ENCODE measurements around the gene SPTBN1.

SPTBN1 gene

GRCh38 chr2:54446625-54447024 lies 9.5 kb upstream of the SPTBN1 start:
- TF ChIP-seq CTCF (IDR thresholded peaks at IDR 0.05) = no peak

GRCh38 chr2:54454548-54455130 lies 1.5 kb upstream of the SPTBN1 start:
- no peak for TF ChIP-seq CTCF (IDR thresholded peaks at IDR 0.05)

DNA sequence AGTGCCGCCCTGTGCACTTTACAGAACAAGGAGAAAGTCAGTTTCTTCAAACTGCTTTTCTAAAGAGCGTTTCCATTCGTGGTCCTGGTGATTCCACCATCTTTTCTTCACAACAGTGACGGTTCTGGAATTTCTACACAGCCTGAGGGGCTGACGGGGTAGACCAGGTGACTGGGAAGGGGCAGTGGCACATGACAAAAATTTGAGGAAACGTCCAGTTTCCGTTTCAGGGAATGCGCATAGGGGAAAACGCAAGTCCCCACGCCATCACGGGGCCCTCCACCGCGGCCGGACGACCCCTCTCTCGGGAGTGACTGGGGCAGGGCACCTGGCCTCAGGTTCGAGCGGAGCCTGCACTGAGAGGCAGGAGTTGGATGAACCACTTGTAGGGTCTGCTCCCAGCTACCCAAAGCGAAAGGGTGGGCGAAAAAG lies 980 bp upstream of the SPTBN1 start:
- no peak for TF ChIP-seq CTCF (IDR thresholded peaks at IDR 0.05)

- TF ChIP-seq CTCF (IDR thresholded peaks at IDR 0.05) = no peak
These were observed 160 bp downstream of the SPTBN1 start for GRCh38 chr2:54456362-54456611.

DNA sequence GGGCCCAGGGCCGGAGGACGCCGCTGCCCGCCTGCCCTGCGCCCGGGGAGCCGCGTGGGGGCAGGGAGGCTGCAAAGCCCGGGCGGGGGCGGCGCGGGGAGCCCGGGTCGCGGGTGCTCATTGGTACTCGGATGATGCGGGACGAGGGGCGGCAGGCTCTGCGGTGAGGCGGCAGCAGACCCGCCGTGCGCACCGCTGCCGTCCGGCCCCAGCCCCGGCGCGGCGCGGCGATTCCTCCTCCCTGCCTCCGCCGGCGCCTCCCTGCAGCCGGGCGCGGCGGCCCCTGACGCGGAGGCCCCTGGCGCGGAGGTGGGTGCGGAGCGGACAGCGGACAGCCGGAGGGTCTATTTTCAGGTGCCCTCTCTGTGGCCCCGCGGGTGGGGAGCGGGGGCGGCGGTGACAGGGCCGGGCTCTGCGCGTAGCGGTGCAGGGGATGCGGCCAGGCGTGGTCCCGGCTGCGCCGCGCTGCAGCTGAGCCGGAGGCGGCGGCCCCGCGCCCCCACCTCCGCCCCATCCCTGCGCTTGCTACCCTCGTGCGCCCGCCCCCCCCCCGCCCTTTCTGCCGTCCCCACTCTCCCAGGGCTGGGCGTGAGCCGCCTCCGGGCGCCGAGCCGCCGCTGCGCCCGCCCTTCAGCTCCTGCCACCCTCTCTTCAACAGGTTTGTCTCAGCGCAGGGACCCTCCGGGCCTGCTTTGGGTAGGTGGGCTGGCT lies 640 bp downstream of the SPTBN1 start:
- TF ChIP-seq CTCF (IDR thresholded peaks at IDR 0.05) = no peak

GRCh38 chr2:54457323-54458023 lies 1.3 kb downstream of the SPTBN1 start:
- no peak for TF ChIP-seq CTCF (IDR thresholded peaks at IDR 0.05)

GRCh38 chr2:54459037-54459441 lies 2.9 kb downstream of the SPTBN1 start:
- no peak for TF ChIP-seq CTCF (IDR thresholded peaks at IDR 0.05)
